ENCODE results near the gene L3MBTL4.
"Not testable (repeated sequence)": the region's sequence is repeated elsewhere in the genome, so short reads cannot be mapped to it uniquely, and the experiment has no call there.

Gene L3MBTL4

DNA sequence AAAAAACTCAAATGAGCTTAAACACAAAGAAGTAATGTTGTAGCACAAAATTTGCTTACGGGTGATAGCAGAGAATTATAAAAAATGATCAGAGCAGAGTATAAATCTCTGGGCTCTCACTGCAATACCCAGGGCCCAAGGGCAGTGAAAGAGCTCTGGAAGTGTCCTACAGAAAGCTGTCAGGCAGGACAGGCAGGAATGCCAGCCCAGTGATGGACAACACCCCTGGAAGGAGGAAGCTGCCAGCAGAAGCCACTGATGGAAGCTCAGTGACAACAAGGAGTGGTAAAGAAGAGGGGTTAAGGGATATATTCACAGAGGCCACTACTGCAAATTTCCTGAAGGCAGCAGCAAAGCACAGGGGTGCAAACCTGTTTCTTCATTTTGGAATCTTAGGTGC is 214.9 kb downstream of the L3MBTL4 start:
- DNase-seq: no peak
- H3K9me3 ChIP-seq: no peaks in the 10 kb centered on the region
- no peaks in the 10 kb centered on the region for H3K36me3 ChIP-seq
- H3K4me1 ChIP-seq: no peaks in the 10 kb centered on the region
- H3K27me3 ChIP-seq: no peaks in the 10 kb centered on the region
- TF ChIP-seq, protein P1, sequence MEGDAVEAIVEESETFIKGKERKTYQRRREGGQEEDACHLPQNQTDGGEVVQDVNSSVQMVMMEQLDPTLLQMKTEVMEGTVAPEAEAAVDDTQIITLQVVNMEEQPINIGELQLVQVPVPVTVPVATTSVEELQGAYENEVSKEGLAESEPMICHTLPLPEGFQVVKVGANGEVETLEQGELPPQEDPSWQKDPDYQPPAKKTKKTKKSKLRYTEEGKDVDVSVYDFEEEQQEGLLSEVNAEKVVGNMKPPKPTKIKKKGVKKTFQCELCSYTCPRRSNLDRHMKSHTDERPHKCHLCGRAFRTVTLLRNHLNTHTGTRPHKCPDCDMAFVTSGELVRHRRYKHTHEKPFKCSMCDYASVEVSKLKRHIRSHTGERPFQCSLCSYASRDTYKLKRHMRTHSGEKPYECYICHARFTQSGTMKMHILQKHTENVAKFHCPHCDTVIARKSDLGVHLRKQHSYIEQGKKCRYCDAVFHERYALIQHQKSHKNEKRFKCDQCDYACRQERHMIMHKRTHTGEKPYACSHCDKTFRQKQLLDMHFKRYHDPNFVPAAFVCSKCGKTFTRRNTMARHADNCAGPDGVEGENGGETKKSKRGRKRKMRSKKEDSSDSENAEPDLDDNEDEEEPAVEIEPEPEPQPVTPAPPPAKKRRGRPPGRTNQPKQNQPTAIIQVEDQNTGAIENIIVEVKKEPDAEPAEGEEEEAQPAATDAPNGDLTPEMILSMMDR (IDR thresholded peaks at IDR 0.05; ENCODE audit: low read depth, low read length): no peak
- no peak overlapping the region for H3K4me3 ChIP-seq (ENCODE audit: low read depth, low read length)

DNA sequence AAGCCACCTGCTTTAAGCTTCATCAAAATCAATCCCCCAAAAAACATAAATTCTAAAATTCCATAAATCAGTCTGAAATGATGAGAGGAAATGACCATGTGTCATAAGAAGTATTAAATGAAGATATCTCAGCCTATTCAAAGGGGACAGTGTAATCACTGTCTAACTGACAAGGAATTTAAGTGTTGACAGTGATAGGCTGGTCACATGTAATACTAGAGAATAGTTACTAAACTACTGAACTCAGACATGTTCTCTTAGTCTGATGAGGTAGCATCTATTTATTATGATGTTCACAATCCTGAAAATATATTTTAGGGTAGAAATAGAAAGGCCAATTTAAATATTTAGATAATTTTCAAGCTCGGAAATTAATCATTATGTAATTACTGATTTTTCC is 216.1 kb downstream of the L3MBTL4 start:
- Histone ChIP-seq H3K27me3 (no peaks in the 10 kb centered on the region), H3K4me3 (ENCODE audit: low read depth, low read length) (no peak overlapping the region), H3K9me3 (no peaks in the 10 kb centered on the region), H3K4me1 (no peaks in the 10 kb centered on the region), H3K36me3 (no peaks in the 10 kb centered on the region)
- TF ChIP-seq, protein P1 (IDR thresholded peaks at IDR 0.05; ENCODE audit: low read depth, low read length): no peak
- no peak for DNase-seq

DNA sequence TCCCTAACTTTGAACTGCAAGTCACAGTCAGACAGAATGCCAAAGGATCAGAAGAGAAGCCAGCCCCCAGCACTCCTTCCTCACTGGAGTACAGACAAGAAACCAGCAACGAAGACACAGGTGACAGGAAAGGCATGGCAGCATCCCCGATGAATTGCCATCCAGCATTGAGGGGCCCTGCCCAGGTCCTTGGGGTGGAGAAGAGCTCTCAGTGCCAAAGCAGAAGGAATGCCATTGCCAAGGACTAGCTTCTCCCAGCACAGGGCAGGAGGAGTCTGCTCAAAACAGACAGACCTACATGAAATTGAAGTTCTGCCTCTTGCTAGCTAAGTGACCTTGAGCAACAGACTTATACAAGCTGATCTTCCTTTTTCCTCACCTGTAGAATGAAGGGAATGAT is 220.1 kb downstream of the L3MBTL4 start:
- no peaks in the 10 kb centered on the region for H3K36me3 ChIP-seq
- no peaks in the 10 kb centered on the region for H3K27me3 ChIP-seq
- TF ChIP-seq, protein P1 (IDR thresholded peaks at IDR 0.05; ENCODE audit: low read depth, low read length): no peak
- no peak overlapping the region for H3K4me3 ChIP-seq (ENCODE audit: low read depth, low read length)
- no peaks in the 10 kb centered on the region for H3K9me3 ChIP-seq
- no peaks in the 10 kb centered on the region for H3K4me1 ChIP-seq
- no peak for DNase-seq

DNA sequence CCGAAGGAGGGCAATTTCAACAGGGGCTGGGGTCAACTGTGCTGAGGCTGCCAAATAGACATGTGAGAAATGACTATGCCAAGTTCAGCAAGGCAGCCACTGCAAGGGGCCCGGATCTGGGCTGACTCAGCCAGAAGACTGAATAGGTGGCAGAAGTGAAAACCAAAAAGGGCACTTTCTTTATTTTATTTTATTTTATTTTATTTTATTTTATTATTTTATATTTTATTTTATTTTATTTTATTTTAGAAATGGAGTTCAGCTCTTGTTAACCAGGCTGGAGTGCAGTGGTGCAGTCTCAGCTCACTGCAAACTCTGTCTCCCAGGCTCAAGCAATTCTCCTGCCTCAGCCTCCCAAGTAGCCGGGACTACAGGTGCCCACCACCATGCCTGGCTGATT is 228.9 kb downstream of the L3MBTL4 start:
- H3K36me3 ChIP-seq; H3K4me3 ChIP-seq (ENCODE audit: low read depth, low read length); H3K9me3 ChIP-seq; DNase-seq; H3K27me3 ChIP-seq; H3K4me1 ChIP-seq: not testable (repeated sequence)

DNA sequence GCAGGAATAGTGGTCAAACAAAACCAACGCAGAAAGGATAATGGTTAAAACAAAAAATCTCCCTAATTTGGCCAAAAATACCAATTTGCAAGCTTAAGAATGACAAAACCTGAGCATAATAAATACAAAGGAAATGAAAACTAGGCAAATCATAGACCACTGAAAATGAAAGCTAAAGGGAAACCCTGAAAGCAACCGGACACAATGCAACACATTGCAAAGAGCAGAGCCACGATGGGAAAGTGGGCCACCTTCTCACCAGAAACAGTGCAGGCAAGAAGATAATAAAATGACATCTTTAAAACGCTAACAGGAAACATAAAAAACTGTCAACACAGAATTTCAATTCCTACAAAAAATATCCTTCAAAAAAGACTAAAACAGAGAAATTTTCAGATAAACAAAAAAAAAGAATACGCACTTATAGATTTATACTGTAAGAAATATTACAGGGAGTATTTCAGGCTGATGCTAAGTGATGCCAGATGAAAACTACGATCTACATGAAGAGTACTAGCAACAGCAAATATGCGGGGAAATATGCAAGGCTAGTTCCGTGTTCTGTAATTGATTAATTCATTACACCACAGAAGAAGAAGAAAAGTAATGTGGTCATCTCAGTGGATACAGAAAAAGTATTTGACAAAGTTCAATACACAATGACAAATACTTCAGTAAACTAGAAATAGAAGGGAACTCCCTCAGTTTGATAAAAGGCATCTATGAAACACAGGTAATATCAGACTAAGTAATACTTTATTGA is 239.5 kb downstream of the L3MBTL4 start:
- Histone ChIP-seq H3K9me3 (no peaks in the 10 kb centered on the region), H3K27me3 (no peaks in the 10 kb centered on the region), H3K36me3 (no peaks in the 10 kb centered on the region), H3K4me3 (ENCODE audit: low read depth, low read length) (no peak overlapping the region), H3K4me1 (no peaks in the 10 kb centered on the region)
- no peak for DNase-seq
- TF ChIP-seq, protein P1 (IDR thresholded peaks at IDR 0.05; ENCODE audit: low read depth, low read length): no peak

DNA sequence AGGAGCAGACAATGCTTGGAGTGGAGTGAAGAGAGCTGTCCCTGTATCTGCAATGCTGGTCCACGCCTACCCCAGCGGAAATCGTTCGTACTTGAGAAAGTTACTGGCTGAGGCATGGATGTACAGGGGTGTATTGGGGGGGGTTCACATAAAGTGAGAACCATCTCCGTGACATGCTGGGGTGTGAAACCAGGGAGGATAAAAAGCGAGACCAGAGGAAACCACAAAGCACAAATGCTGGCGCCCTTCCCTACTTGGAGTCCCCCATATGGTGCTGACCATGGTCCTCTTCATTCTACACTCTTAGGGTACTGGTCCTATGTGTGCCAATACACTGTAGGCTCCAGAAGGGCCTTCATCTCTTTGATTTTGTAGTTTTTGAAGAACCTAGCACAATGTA is 244.1 kb downstream of the L3MBTL4 start:
- Histone ChIP-seq H3K9me3 (no peaks in the 10 kb centered on the region), H3K36me3 (no peaks in the 10 kb centered on the region), H3K27me3 (no peaks in the 10 kb centered on the region), H3K4me1 (no peaks in the 10 kb centered on the region), H3K4me3 (ENCODE audit: low read depth, low read length) (no peak overlapping the region)
- no peak for DNase-seq
- TF ChIP-seq, protein P1 (IDR thresholded peaks at IDR 0.05; ENCODE audit: low read depth, low read length): no peak
